Uterus (tissue), 2 donors: ENCODE data around the gene PPFIA4.

ENCODE experiments used
- CTCF ChIP-seq, 4 experiments: fragments of 200-600 bp in 2 of 4; fragments of 450-650 bp in 2 of 4; sonication (generic) in 2 of 4; IDR thresholded peaks; one replicate each; pipeline ENCODE4 v1.5.1; 2016 to 2019; ENCODE audit warnings: antibody characterized with exemption in 4 of 4, mild to moderate bottlenecking in 2 of 4, moderate library complexity in 1 of 4
- POLR2A ChIP-seq, 2 donors: fragments of 450-650 bp; IDR thresholded peaks; one replicate each; pipeline ENCODE4 v1.6.1; 2016; ENCODE audit warnings: antibody characterized with exemption in 2 of 2, mild to moderate bottlenecking in 1 of 2, moderate library complexity in 1 of 2

GRCh38 chr1:203069030-203069747 lies 42.9 kb downstream of the PPFIA4 start:
- no peak for TF ChIP-seq CTCF (IDR thresholded peaks at IDR 0.05)
- no peak for TF ChIP-seq POLR2A (IDR thresholded peaks at IDR 0.05)
